HFFc6 (cell line): Measurements from ENCODE around the gene NDUFS4. TPM values are rescaled to one million over a fixed set of nuclear protein-coding genes. Genes with fewer than 3 reads are reported as not detected.
"Not testable (repeated sequence)": the region's sequence is repeated elsewhere in the genome, so short reads cannot be mapped to it uniquely, and the experiment has no call there.

ENCODE experiments used
- DNase-seq: peaks from one replicate; pipeline ENCODE4 v3.0.0-alpha.2; 2018
- H3K27ac Mint-ChIP-seq: 2 replicates; pipeline ENCODE4 v1.8.0; 2020; ENCODE audit warnings: mild to moderate bottlenecking, mixed read lengths
- H3K27me3 Mint-ChIP-seq: 2 replicates; pipeline ENCODE4 v1.8.0; 2021; ENCODE audit warnings: mild to moderate bottlenecking, moderate library complexity, mixed read lengths; ENCODE audit not compliant: insufficient read depth
- H3K36me3 Mint-ChIP-seq: 2 replicates; pipeline ENCODE4 v1.8.0; 2021; ENCODE audit warnings: low read depth, mixed read lengths
- H3K4me1 Mint-ChIP-seq: 2 replicates; pipeline ENCODE4 v1.8.0; 2020; ENCODE audit warnings: low read depth, mixed read lengths
- H3K4me3 Mint-ChIP-seq: 2 replicates; pipeline ENCODE4 v1.8.0; 2020; ENCODE audit warnings: mild to moderate bottlenecking, moderate library complexity, mixed read lengths
- H3K9me3 Mint-ChIP-seq: 2 replicates; pipeline ENCODE4 v1.8.0; 2020; ENCODE audit warnings: mild to moderate bottlenecking, mixed read lengths
- long read RNA-seq: library from polyadenylated mRNA; unstranded; transcript quantifications from one replicate; pipeline ENCODE4 v2.0.0, GENCODE V29; 2019
- total RNA-seq, 6 experiments: library from RNA; stranded (reverse); fragmentation: NEBNext Ultra II Directional; extraction: Animal tissue kit (Norgen Biotek cat#: 25700); gene quantifications; 2 replicates in 1 of 6; 3 replicates in 5 of 6; pipeline ENCODE4 v1.2.3, GENCODE V29; 2021
- TF ChIP-seq, protein P1 (sequence below): fragments of 200-600 bp; sonication (generic); IDR thresholded peaks from 2 replicates; pipeline ENCODE4 v1.5.0; 2021; ENCODE audit warnings: antibody characterized with exemption, mild to moderate bottlenecking

NDUFS4 gene
- total RNA-seq, result 100 to 1,000 TPM in 5 of 6 experiments, 10 to 100 TPM in 1; 93.7 to 116 (median 105) TPM
- long read RNA-seq, transcript NDUFS4-201 (5 exons, 675 nt), result major isoform, 40 of 51 reads
- long read RNA-seq, partial matches to known transcripts, result 4 of 51 reads
- long read RNA-seq, other reads (novel, unspliced or antisense), result 2 of 51 reads

DNA sequence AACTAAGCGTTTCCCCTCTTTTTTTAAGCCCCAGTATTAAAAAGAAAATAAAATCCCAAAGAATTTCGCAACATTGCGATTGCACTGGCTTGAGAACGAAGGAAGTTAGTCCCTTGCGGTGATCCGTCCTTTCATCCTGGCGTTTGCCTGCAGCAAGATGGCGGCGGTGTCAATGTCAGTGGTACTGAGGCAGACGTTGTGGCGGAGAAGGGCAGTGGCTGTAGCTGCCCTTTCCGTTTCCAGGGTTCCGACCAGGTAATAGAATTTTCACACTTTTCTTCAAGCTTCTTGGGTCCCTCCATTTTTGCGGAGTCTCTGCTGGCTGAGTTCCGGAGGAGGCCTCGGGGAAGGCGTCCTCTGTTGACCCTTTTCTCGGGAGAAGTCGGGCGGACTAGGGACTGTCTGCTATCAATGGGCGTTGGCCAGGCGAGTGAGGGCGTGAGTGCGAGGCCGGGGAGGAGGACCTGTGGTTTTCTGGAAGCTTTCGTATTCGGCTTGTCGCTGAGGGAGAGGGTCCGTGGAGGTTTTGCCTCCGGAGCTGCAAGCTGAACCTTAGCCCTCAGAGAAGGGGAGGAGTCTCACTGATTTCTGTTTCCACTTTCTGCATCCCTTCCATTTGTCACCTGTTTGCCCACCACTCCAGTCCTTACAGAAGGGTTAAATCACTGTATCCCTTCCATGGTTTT, at the start of gene NDUFS4:
NDUFS4 (plus strand) TSS at position 134 of the 686 bp plus-strand sequence; CDS start at position 158, 24 bp downstream.
- peaks cover 2% of the 10 kb centered on the region for H3K27me3 Mint-ChIP-seq
- H3K4me3 Mint-ChIP-seq, result peak within 1 kb of the TSS; percentile 98
- H3K9me3 Mint-ChIP-seq, result no peaks in the 10 kb centered on the region
- H3K4me1 Mint-ChIP-seq, result peaks cover 45% of the 10 kb centered on the region
- TF ChIP-seq, protein P1, sequence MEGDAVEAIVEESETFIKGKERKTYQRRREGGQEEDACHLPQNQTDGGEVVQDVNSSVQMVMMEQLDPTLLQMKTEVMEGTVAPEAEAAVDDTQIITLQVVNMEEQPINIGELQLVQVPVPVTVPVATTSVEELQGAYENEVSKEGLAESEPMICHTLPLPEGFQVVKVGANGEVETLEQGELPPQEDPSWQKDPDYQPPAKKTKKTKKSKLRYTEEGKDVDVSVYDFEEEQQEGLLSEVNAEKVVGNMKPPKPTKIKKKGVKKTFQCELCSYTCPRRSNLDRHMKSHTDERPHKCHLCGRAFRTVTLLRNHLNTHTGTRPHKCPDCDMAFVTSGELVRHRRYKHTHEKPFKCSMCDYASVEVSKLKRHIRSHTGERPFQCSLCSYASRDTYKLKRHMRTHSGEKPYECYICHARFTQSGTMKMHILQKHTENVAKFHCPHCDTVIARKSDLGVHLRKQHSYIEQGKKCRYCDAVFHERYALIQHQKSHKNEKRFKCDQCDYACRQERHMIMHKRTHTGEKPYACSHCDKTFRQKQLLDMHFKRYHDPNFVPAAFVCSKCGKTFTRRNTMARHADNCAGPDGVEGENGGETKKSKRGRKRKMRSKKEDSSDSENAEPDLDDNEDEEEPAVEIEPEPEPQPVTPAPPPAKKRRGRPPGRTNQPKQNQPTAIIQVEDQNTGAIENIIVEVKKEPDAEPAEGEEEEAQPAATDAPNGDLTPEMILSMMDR, result no peak
- H3K36me3 Mint-ChIP-seq, result peaks cover 10% of the 10 kb centered on the region
- H3K27ac Mint-ChIP-seq, result peak within 1 kb of the TSS; percentile 93
- peak; percentile 90 for DNase-seq

DNA sequence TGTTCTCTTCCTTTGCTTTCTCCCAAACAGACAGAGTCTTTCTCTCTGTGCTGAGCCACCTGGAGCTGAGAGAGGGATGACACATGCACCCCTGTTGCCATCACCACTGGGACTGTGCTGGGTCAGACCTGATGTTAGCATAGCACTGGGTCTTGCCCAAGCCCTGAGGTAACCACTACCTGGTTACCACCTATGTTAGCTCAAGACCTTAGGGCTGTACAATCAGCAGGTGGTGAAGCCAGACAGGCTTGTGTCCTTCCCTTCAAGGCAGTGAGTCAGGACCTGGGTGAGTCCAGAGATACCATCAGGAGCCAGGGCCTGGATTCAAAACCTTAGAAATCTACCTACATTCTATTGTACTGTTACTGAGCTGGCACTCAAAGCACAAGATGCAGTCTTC, 47.9 kb upstream of the NDUFS4 start:
- no peak overlapping the region for H3K27ac Mint-ChIP-seq
- peaks cover 37% of the 10 kb centered on the region for H3K9me3 Mint-ChIP-seq
- no peaks in the 10 kb centered on the region for H3K4me1 Mint-ChIP-seq
- peaks cover 17% of the 10 kb centered on the region for H3K36me3 Mint-ChIP-seq
- TF ChIP-seq, protein P1, result no peak
- H3K27me3 Mint-ChIP-seq, result peaks cover 7% of the 10 kb centered on the region; the same call in 1 of the 2 replicates
- no peak overlapping the region for H3K4me3 Mint-ChIP-seq
- no peak for DNase-seq

DNA sequence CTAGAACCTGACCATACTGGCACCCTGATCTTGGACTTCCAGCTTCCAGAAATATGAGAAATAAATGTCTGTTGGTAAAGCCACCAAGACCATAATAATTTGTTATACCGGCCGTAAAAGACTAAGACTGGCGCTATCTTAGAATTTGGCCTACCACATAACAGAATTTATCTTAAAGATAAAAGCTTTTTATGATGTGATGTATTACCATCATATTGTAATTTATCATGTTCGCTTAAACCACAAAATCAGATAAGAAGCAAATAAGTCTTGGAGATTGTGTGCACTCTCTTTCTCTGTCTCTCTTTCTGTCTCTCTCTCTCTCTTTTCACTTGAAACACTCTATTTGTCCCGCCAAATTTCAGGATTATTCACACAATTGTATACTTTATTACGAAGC, 44.5 kb upstream of the NDUFS4 start:
- TF ChIP-seq, protein P1, result no peak
- peaks cover 3% of the 10 kb centered on the region for H3K27me3 Mint-ChIP-seq
- DNase-seq, result no peak
- H3K9me3 Mint-ChIP-seq, result peaks cover 15% of the 10 kb centered on the region
- H3K4me1 Mint-ChIP-seq, result no peaks in the 10 kb centered on the region
- H3K27ac Mint-ChIP-seq, result no peak overlapping the region
- H3K36me3 Mint-ChIP-seq, result no peaks in the 10 kb centered on the region
- no peak overlapping the region for H3K4me3 Mint-ChIP-seq

DNA sequence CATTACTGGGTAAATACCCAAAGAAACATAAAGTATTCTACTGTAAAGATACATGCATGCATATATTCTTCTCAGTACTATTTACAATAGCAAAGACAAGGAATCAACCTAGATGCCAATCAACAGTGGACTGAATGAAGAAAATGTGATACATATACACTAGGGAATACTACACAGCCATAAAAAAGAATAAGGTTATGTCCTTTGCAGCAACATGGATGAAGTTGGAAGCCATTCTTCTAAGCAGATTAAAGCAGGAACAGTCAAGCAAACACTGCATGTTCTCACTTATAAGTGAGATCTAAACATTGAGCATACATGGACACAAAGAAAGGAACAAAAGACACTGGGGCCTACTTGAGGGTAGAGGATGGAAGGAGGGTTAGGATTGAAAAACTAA, 39.6 kb upstream of the NDUFS4 start:
- H3K27me3 Mint-ChIP-seq, result no peaks in the 10 kb centered on the region; the same call in none of the 2 replicates
- no peaks in the 10 kb centered on the region for H3K4me1 Mint-ChIP-seq
- TF ChIP-seq, protein P1, result no peak
- H3K9me3 Mint-ChIP-seq, result peaks cover 13% of the 10 kb centered on the region; the same call in 1 of the 2 replicates
- H3K4me3 Mint-ChIP-seq, result no peak overlapping the region
- DNase-seq, result no peak
- H3K27ac Mint-ChIP-seq, result no peak overlapping the region
- H3K36me3 Mint-ChIP-seq, result no peaks in the 10 kb centered on the region

DNA sequence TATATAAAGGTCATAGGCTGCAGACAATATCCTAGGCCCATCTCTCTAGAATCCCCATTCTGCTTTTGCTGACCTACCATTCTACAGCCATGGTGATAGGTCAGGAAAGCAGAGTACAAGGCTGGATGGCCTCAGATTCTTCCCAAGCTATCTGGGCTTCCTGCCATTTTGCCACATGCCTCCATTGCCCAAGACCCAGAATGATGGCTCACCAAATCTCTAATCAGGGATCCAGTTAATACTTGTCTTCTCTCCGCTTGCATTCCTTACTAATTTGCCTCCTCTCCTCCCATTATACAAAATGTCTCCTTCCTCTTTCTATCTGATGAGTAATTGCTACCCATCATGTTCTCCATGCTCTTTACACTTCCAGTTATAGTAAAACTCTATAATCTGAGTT, 22.7 kb upstream of the NDUFS4 start:
- H3K27ac Mint-ChIP-seq, result no peak overlapping the region
- DNase-seq, result no peak
- TF ChIP-seq, protein P1, result no peak
- peaks cover 5% of the 10 kb centered on the region; the same call in 1 of the 2 replicates for H3K36me3 Mint-ChIP-seq
- H3K27me3 Mint-ChIP-seq, result peaks cover 19% of the 10 kb centered on the region; the same call in 1 of the 2 replicates
- no peaks in the 10 kb centered on the region for H3K9me3 Mint-ChIP-seq
- H3K4me1 Mint-ChIP-seq, result no peaks in the 10 kb centered on the region
- H3K4me3 Mint-ChIP-seq, result no peak overlapping the region

DNA sequence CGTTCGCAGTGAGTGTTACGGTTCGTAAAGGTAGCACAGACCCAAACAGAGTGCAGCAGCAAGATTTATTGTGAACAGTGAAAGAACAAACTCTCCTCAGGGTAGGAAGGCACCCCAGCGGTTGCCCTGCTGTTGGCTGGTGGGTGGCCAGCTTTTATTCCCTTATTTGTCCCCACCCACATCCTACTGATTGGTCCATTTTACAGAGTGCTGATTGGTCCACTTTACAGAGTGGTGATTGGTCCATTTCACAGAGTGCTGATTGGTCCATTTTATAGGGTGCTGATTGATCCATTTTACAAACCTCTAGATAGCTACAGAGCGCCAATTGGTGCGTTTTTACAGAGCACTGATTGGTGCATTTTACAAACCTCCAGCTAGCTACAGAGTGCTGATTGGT, 19.7 kb upstream of the NDUFS4 start:
- peaks cover 17% of the 10 kb centered on the region; the same call in 1 of the 2 replicates for H3K27me3 Mint-ChIP-seq
- H3K27ac Mint-ChIP-seq, H3K36me3 Mint-ChIP-seq, H3K9me3 Mint-ChIP-seq, H3K4me1 Mint-ChIP-seq, DNase-seq, H3K4me3 Mint-ChIP-seq: not testable (repeated sequence)
